Measurements from ENCODE around the gene TPTE2. TPM values are rescaled to one million over a fixed set of nuclear protein-coding genes. Genes with fewer than 3 reads are reported as not detected.
"Not testable (repeated sequence)": the region's sequence is repeated elsewhere in the genome, so short reads cannot be mapped to it uniquely, and the experiment has no call there.

The TPTE2 gene
- total RNA-seq, 2 donors from 2014 or later, result 0.16 TPM; not detected in 1

GRCh38 chr13:19422236-19422635, 139.1 kb downstream of the TPTE2 start:
- DNase-seq (ENCODE audit: low spot score in 2 of 2); H3K27ac Mint-ChIP-seq; ATAC-seq: not testable (repeated sequence)
- Mint-ChIP-seq H3K9me3 (peaks cover 11 to 15% of the 10 kb centered on the region in 2 donors), H3K36me3 (peaks cover 11 to 34% of the 10 kb centered on the region in 2 donors)

DNA sequence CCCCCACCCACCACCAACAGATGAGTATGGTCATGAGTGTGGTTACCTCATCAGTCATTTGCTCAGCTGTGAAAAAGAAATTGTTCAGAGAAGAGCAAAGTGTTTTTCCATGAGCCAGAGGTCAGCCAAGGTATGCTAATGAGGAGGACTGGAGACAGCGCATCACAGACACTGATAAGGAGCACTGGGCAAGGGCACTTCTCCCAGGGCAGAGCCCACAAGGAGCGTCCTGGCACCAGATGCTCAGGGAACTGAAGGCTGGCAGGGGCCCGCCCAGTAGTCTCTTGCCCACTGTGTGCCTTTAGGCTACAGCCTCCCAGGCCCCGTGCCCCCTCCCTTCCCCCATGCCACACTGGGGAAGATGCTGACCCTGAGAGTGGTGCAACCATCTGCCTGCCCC, 148.8 kb downstream of the TPTE2 start:
- not testable (repeated sequence) for ATAC-seq

DNA sequence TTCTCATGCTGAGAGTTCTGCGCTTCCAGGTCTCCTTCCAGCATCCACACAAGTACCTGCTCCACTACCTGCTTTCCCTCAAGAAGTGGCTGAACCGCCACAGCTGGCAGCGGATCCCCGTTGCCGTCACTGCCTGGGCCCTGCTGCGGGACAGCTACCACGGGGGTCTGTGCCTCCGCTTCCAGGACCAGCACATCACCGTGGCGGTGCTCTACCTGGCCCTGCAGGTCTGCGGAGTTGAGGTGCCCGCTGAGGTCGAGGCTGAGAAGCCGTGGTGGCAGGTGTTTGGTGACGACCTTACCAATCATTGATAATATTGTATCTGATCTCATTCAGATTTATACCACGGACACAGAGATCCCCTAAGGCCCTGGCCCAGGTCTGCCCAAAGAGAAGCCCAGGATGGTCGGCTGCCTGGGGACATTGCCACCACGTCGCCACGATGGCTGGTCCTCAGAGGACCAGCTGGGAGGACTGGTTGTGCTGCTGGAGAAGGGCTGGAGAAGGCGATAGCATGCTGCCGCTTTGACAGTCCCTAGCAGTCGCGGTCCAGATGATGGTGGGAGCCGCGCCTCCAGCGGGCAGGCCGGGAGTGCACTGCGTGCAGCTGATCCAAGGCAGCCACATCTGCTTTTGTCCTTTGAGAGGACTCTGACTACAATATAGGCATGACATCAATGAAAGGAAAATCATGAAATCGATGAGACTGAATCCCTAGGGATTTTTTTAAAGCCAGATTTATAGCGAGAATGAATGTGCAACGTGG, 178.4 kb downstream of the TPTE2 start:
- not testable (repeated sequence) for H3K27ac Mint-ChIP-seq; H3K9me3 Mint-ChIP-seq; H3K36me3 Mint-ChIP-seq; ATAC-seq; DNase-seq (ENCODE audit: low spot score in 2 of 2)

More for the DNA sequence above, 148.8 kb downstream of the TPTE2 start:
- H3K27ac Mint-ChIP-seq; DNase-seq (ENCODE audit: low spot score in 2 of 2): not testable (repeated sequence)
- Mint-ChIP-seq H3K36me3 (peaks cover 24 to 36% of the 10 kb centered on the region in 2 donors), H3K9me3 (peaks cover 19 to 22% of the 10 kb centered on the region in 2 donors)

- DNase-seq (ENCODE audit: low spot score in 2 of 2) (no peak), ATAC-seq (no peak)
- Mint-ChIP-seq H3K9me3 (no peaks in the 10 kb centered on the region), H3K36me3 (no peaks in the 10 kb centered on the region), H3K27ac (no peak overlapping the region)
Observed at GRCh38 chr13:19382111-19382510, 179.2 kb downstream of the TPTE2 start.

Other genes starting within 250 kb of the TPTE2 start
- 10 to 100 TPM; 24.6 to 39.8 TPM for gene MPHOSPH8, start 72.1 kb upstream of the TPTE2 start, total RNA-seq
- 10 to 100 TPM; 66.3 to 71.1 TPM for gene PSPC1, start 221.4 kb upstream of the TPTE2 start, total RNA-seq